Progenitor cell of endocrine pancreas (in vitro differentiated cells): Measurements from ENCODE around the gene PLLP. TPM values are rescaled to one million over a fixed set of nuclear protein-coding genes. Genes with fewer than 3 reads are reported as not detected.

Experiments used
- DNase-seq: peaks from one replicate; pipeline ENCODE4 v3.0.0; 2021; ENCODE audit warnings: low spot score; ENCODE audit not compliant: unreplicated experiment
- H3K27ac Mint-ChIP-seq: 2 replicates; pipeline ENCODE4 v1.8.0; 2021; ENCODE audit warnings: mild to moderate bottlenecking, moderate library complexity, mixed read lengths
- H3K27me3 Mint-ChIP-seq: 2 replicates; pipeline ENCODE4 v1.8.0; 2021; ENCODE audit warnings: mixed read lengths
- H3K36me3 Mint-ChIP-seq: 2 replicates; pipeline ENCODE4 v1.8.0; 2022; ENCODE audit warnings: mixed read lengths; ENCODE audit not compliant: insufficient read depth
- H3K4me1 Mint-ChIP-seq: 2 replicates; pipeline ENCODE4 v1.8.0; 2021; ENCODE audit warnings: low read depth, mixed read lengths
- H3K4me3 Mint-ChIP-seq: 2 replicates; pipeline ENCODE4 v1.8.0; 2021; ENCODE audit warnings: low read depth, mild to moderate bottlenecking, moderate library complexity, mixed read lengths
- H3K9me3 Mint-ChIP-seq: 2 replicates; pipeline ENCODE4 v1.8.0; 2021; ENCODE audit warnings: low read depth, mixed read lengths
- CTCF ChIP-seq: fragments of 200-600 bp; sonication (generic); IDR thresholded peaks from one replicate; pipeline ENCODE4 v1.5.0; 2021; ENCODE audit warnings: antibody characterized with exemption, mild to moderate bottlenecking; ENCODE audit not compliant: unreplicated experiment
- total RNA-seq: library from RNA; stranded (reverse); gene quantifications from 2 replicates; pipeline ENCODE4 v1.2.1, GENCODE V29; 2021

The PLLP gene
- total RNA-seq, 1 donor from 2014 or later, result 2.9 TPM

- no peak for DNase-seq
- no peak overlapping the region for H3K27ac Mint-ChIP-seq
- H3K36me3 Mint-ChIP-seq, result no peaks in the 10 kb centered on the region
- H3K4me1 Mint-ChIP-seq, result peaks cover 12% of the 10 kb centered on the region
- peaks cover 48% of the 10 kb centered on the region for H3K27me3 Mint-ChIP-seq
- no peaks in the 10 kb centered on the region for H3K9me3 Mint-ChIP-seq
- peak overlapping the region; percentile 71 for H3K4me3 Mint-ChIP-seq
- TF ChIP-seq CTCF, result no peak
These were observed 588 bp downstream of the PLLP start for GRCh38 chr16:57283959-57284208.

GRCh38 chr16:57283214-57283958, 1.1 kb downstream of the PLLP start:
- H3K27ac Mint-ChIP-seq, result peak overlapping the region; percentile 49
- H3K4me1 Mint-ChIP-seq, result peaks cover 12% of the 10 kb centered on the region
- H3K27me3 Mint-ChIP-seq, result peaks cover 48% of the 10 kb centered on the region
- DNase-seq, result no peak
- H3K9me3 Mint-ChIP-seq, result no peaks in the 10 kb centered on the region
- no peaks in the 10 kb centered on the region for H3K36me3 Mint-ChIP-seq
- no peak for TF ChIP-seq CTCF
- H3K4me3 Mint-ChIP-seq, result peak overlapping the region; percentile 71

GRCh38 chr16:57282510-57283213, 1.8 kb downstream of the PLLP start:
- Mint-ChIP-seq H3K4me3 (no peak overlapping the region), H3K27me3 (peaks cover 45% of the 10 kb centered on the region), H3K27ac (no peak overlapping the region), H3K36me3 (no peaks in the 10 kb centered on the region), H3K9me3 (no peaks in the 10 kb centered on the region), H3K4me1 (peaks cover 13% of the 10 kb centered on the region)
- no peak for DNase-seq
- no peak for TF ChIP-seq CTCF

GRCh38 chr16:57281791-57282190, 2.7 kb downstream of the PLLP start:
- Mint-ChIP-seq H3K4me1 (peaks cover 13% of the 10 kb centered on the region), H3K4me3 (no peak overlapping the region), H3K27ac (no peak overlapping the region), H3K27me3 (peaks cover 40% of the 10 kb centered on the region), H3K9me3 (no peaks in the 10 kb centered on the region), H3K36me3 (no peaks in the 10 kb centered on the region)
- DNase-seq, result no peak
- no peak for TF ChIP-seq CTCF

GRCh38 chr16:57279780-57280638, 4.5 kb downstream of the PLLP start:
- peaks cover 13% of the 10 kb centered on the region for H3K4me1 Mint-ChIP-seq
- H3K9me3 Mint-ChIP-seq, result no peaks in the 10 kb centered on the region
- no peak for DNase-seq
- H3K27ac Mint-ChIP-seq, result no peak overlapping the region
- no peak overlapping the region for H3K4me3 Mint-ChIP-seq
- no peaks in the 10 kb centered on the region for H3K36me3 Mint-ChIP-seq
- H3K27me3 Mint-ChIP-seq, result peaks cover 35% of the 10 kb centered on the region
- TF ChIP-seq CTCF, result no peak
